ENCODE measurements around the gene PLA2G6. TPM values are rescaled to one million over a fixed set of nuclear protein-coding genes. Genes with fewer than 3 reads are reported as not detected.

Gene PLA2G6
- total and polyA plus RNA-seq, 2 of the 13 experiments (the other 11 are each of a cell fraction or from before 2014, with no cell fraction given), result 4.8 to 11.5 TPM

GRCh38 chr22:38187413-38188212, 6.0 kb upstream of the PLA2G6 start (continued):
- TF ChIP-seq ARID5B (CRISPR knock-in tag; IDR thresholded peaks at IDR 0.05), result peak; percentile 75; the same call in 1 of the 2 replicates
- TF ChIP-seq XRCC5 (optimal IDR thresholded peaks at IDR 0.05; ENCODE audit: low read length), result peak; percentile 18
- peak; percentile 55 for TF ChIP-seq PAXIP1 (CRISPR knock-in tag; conservative IDR thresholded peaks at IDR 0.05)
- TF ChIP-seq PHF20 (CRISPR knock-in tag; IDR thresholded peaks at IDR 0.05), result no peak
- no peak for TF ChIP-seq ZBTB33 (CRISPR knock-in tag; IDR thresholded peaks at IDR 0.05)
- TF ChIP-seq MXI1 (IDR thresholded peaks at IDR 0.05; ENCODE audit: borderline replicate concordance, low read depth, low read length), result peak; percentile 65; the same call in 1 of the 3 replicates
- no peak for TF ChIP-seq CBX2 (IDR thresholded peaks at IDR 0.05; ENCODE audit: low read depth, low read length)
- no peak for TF ChIP-seq CBX2 (CRISPR knock-in tag; IDR thresholded peaks at IDR 0.05; ENCODE audit: low read depth)
- TF ChIP-seq ZSCAN25 (CRISPR knock-in tag; IDR thresholded peaks at IDR 0.05), result no peak
- no peak for TF ChIP-seq AFF4 (CRISPR knock-in tag; IDR thresholded peaks at IDR 0.05)
- 0 out of 2 replicates have a peak, but pooled peaks have one; percentile 43 for TF ChIP-seq THAP11 (CRISPR knock-in tag; IDR thresholded peaks at IDR 0.05)
- 0 out of 2 replicates have a peak, but pooled peaks have one; percentile 31 for TF ChIP-seq MEF2D (CRISPR knock-in tag; IDR thresholded peaks at IDR 0.05)
- TF ChIP-seq ETS1 (CRISPR knock-in tag; IDR thresholded peaks at IDR 0.05), result no peak
- TF ChIP-seq RARA (CRISPR knock-in tag; IDR thresholded peaks at IDR 0.05), result peak; percentile 58
